Measurements from ENCODE around the gene UQCRC1. TPM values are rescaled to one million over a fixed set of nuclear protein-coding genes. Genes with fewer than 3 reads are reported as not detected.

The UQCRC1 gene
- total and polyA plus RNA-seq, 3 experiments from 2014 or later, result 172 to 245 (median 244) TPM

DNA sequence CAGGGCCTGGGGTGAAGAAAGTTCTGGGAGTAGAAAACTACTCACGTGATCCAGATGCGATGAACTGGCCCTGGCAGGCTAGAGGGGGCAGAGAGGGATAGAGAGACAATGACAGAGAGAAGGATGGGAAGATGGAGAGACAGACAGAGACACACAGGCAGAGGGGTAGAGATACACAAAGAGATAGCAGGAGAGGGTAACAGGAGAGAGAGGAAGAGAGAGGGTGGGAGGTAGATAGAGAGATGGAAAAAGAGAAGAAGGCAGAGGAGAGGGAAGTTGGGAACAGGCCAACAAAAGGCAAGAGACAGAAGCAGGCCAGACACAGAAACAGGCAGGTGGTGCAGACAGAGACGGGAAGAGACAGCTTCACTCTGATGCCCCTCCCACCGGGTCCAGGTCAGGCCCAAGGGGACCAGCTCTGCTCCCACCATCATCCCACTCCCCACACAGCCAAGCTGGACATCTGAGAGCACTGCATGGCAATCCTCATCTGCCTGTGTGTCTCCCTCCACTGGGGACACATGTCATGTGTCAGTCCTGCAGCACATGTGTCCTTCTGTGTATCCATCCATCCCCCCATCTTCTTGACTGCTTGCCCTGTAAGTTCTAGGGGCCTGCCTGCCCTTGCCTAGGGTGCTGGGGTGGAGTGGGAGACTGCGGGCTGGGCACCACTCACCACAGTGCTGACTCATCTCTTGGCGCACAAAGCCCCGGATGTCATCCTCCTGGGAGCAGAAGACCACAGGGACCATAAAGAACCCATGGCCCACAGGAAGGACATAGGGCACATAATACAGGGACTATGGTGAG, 43.6 kb downstream of the UQCRC1 start:
- H3K4me1 ChIP-seq (ENCODE audit: insufficient read depth, low read length), result no peaks in the 10 kb centered on the region
- H3K9me3 ChIP-seq (ENCODE audit: low read length), result no peaks in the 10 kb centered on the region
- no peak overlapping the region for H3K27ac ChIP-seq (ENCODE audit: low read depth, low read length)
- H3K4me3 ChIP-seq (ENCODE audit: low read length), result no peak overlapping the region
- Mint-ChIP-seq H3K27ac (peak overlapping the region in 2 of 8 donors; percentile 56 to 66), H3K4me1 (peaks cover 4 to 6% (median 5%) of the 10 kb centered on the region in 3 donors), H3K36me3 (no peaks in the 10 kb centered on the region), H3K4me3 (peak overlapping the region in 1 of 7 donors; percentile 7), H3K9me3 (no peaks in the 10 kb centered on the region), H3K27me3 (peaks cover 0 to 8% of the 10 kb centered on the region in 2 donors)
- DNase-seq, result no peak
- ChIA-PET POLR2A (no interaction called here), CTCF (interaction anchor here (2.1 kb wide), 1 partner anchor 165 kb away, joined by 7 read pairs; no protein-coding TSS in a partner anchor)
- no peaks in the 10 kb centered on the region for H3K27me3 ChIP-seq (ENCODE audit: insufficient read depth, low read length, poor library complexity, severe bottlenecking)
- no peaks in the 10 kb centered on the region for H3K36me3 ChIP-seq (ENCODE audit: insufficient read depth, low read length)

DNA sequence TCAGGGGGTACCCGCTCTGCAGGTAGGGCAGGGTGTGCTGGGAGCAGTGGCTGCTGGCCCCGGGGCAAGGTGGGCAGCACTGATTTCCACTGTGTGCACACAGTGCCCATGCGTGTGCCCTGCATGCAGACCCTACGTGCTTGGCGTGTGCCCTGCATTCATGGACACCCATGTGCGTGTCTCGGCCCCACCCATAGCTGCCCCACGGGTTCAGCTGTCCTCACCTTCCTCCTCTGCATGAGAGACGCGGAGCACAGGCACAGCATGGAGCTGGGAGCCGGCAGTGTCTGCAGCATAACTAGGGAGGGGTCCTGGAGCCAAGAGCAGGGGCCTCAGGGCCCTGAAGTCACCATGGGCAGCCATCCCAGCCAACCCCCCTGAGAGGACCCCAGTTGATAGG, 44.3 kb downstream of the UQCRC1 start:
- H3K36me3 ChIP-seq (ENCODE audit: insufficient read depth, low read length), result no peaks in the 10 kb centered on the region
- no peak overlapping the region for H3K27ac Mint-ChIP-seq
- CTCF ChIA-PET, result interaction anchor here (2.1 kb wide), 1 partner anchor 164 kb away, joined by 7 read pairs; no protein-coding TSS in a partner anchor
- H3K27me3 ChIP-seq (ENCODE audit: insufficient read depth, low read length, poor library complexity, severe bottlenecking), result no peaks in the 10 kb centered on the region
- no peak overlapping the region for H3K4me3 ChIP-seq (ENCODE audit: low read length)
- DNase-seq, result no peak
- no peaks in the 10 kb centered on the region for H3K4me1 ChIP-seq (ENCODE audit: insufficient read depth, low read length)
- H3K9me3 Mint-ChIP-seq, result no peaks in the 10 kb centered on the region
- H3K27ac ChIP-seq (ENCODE audit: low read depth, low read length), result no peak overlapping the region
- H3K9me3 ChIP-seq (ENCODE audit: low read length), result no peaks in the 10 kb centered on the region
- H3K36me3 Mint-ChIP-seq, result no peaks in the 10 kb centered on the region
- H3K27me3 Mint-ChIP-seq, result peaks cover 0 to 8% of the 10 kb centered on the region in 2 donors
- POLR2A ChIA-PET, result no interaction called here
- H3K4me3 Mint-ChIP-seq, result no peak overlapping the region
- peaks cover 4 to 6% (median 5%) of the 10 kb centered on the region in 3 donors for H3K4me1 Mint-ChIP-seq

DNA sequence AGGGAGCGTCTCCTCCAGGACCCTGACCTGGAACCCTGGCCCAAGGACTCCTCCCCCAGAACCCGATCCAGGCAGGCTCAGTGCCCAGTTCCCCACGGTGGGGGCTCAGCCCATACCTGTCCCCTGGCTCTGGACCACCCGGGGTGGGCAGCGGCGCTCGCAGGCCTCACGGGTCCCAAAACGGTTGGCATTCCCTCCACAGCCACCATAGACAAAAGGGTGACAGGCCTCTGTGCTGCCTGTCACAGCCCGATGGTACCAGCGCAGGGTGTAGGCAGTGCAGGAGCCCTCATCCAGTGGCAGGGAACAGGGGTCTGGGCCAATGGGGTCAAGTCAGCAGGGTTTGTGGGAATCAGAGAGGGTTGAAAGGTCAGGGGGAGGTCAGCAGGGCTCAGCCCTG, 44.8 kb downstream of the UQCRC1 start:
- DNase-seq, result no peak
- H3K4me1 Mint-ChIP-seq, result peaks cover 4 to 6% (median 5%) of the 10 kb centered on the region in 3 donors
- H3K36me3 ChIP-seq (ENCODE audit: insufficient read depth, low read length), result no peaks in the 10 kb centered on the region
- no peaks in the 10 kb centered on the region for H3K27me3 ChIP-seq (ENCODE audit: insufficient read depth, low read length, poor library complexity, severe bottlenecking)
- H3K4me1 ChIP-seq (ENCODE audit: insufficient read depth, low read length), result no peaks in the 10 kb centered on the region
- ChIA-PET POLR2A (no interaction called here), CTCF (interaction anchor here (2.1 kb wide), 1 partner anchor 164 kb away, joined by 7 read pairs; no protein-coding TSS in a partner anchor)
- no peak overlapping the region for H3K4me3 Mint-ChIP-seq
- no peaks in the 10 kb centered on the region for H3K9me3 ChIP-seq (ENCODE audit: low read length)
- H3K9me3 Mint-ChIP-seq, result no peaks in the 10 kb centered on the region
- no peak overlapping the region for H3K27ac ChIP-seq (ENCODE audit: low read depth, low read length)
- H3K27me3 Mint-ChIP-seq, result peaks cover 0 to 6% of the 10 kb centered on the region in 2 donors
- no peak overlapping the region for H3K27ac Mint-ChIP-seq
- H3K36me3 Mint-ChIP-seq, result no peaks in the 10 kb centered on the region
- H3K4me3 ChIP-seq (ENCODE audit: low read length), result no peak overlapping the region

- H3K4me3 Mint-ChIP-seq, result no peak overlapping the region
- H3K27me3 Mint-ChIP-seq, result peaks cover 0 to 6% of the 10 kb centered on the region in 2 donors
- no peaks in the 10 kb centered on the region for H3K9me3 ChIP-seq (ENCODE audit: low read length)
- H3K36me3 Mint-ChIP-seq, result no peaks in the 10 kb centered on the region
- H3K4me1 Mint-ChIP-seq, result peaks cover 4 to 6% (median 5%) of the 10 kb centered on the region in 3 donors
- peak in 3 of 5 donors; percentile 28 to 59 (median 45) for DNase-seq
- H3K36me3 ChIP-seq (ENCODE audit: insufficient read depth, low read length), result no peaks in the 10 kb centered on the region
- no peaks in the 10 kb centered on the region for H3K4me1 ChIP-seq (ENCODE audit: insufficient read depth, low read length)
- H3K9me3 Mint-ChIP-seq, result no peaks in the 10 kb centered on the region
- no peak overlapping the region for H3K4me3 ChIP-seq (ENCODE audit: low read length)
- ChIA-PET CTCF (interaction anchor here (2.1 kb wide), 1 partner anchor 163 kb away, joined by 7 read pairs; no protein-coding TSS in a partner anchor), POLR2A (no interaction called here)
- no peaks in the 10 kb centered on the region for H3K27me3 ChIP-seq (ENCODE audit: insufficient read depth, low read length, poor library complexity, severe bottlenecking)
- H3K27ac Mint-ChIP-seq, result no peak overlapping the region
- H3K27ac ChIP-seq (ENCODE audit: low read depth, low read length), result no peak overlapping the region
These were observed 45.4 kb downstream of the UQCRC1 start for GRCh38 chr3:48564022-48564421.

GRCh38 chr3:48563382-48563918, 46.0 kb downstream of the UQCRC1 start, which contains the start of gene UCN2:
UCN2 (minus strand) TSS chr3:48563781; CDS start chr3:48563124, 657 bp downstream.
- Mint-ChIP-seq H3K36me3 (no peaks in the 10 kb centered on the region), H3K27me3 (peaks cover 0 to 6% of the 10 kb centered on the region in 2 donors), H3K9me3 (no peaks in the 10 kb centered on the region), H3K27ac (peak within 1 kb of the TSS in 3 of 8 donors; percentile 34 to 47 (median 47)), H3K4me3 (no peak within 1 kb of the TSS), H3K4me1 (peaks cover 5 to 6% (median 6%) of the 10 kb centered on the region in 3 donors)
- Histone ChIP-seq H3K9me3 (ENCODE audit: low read length) (no peaks in the 10 kb centered on the region), H3K27ac (ENCODE audit: low read depth, low read length) (no peak within 1 kb of the TSS), H3K27me3 (ENCODE audit: insufficient read depth, low read length, poor library complexity, severe bottlenecking) (no peaks in the 10 kb centered on the region), H3K4me3 (ENCODE audit: low read length) (no peak within 1 kb of the TSS), H3K4me1 (ENCODE audit: insufficient read depth, low read length) (no peaks in the 10 kb centered on the region), H3K36me3 (ENCODE audit: insufficient read depth, low read length) (no peaks in the 10 kb centered on the region)
- CTCF ChIA-PET, result interaction anchor here (2.1 kb wide), 1 partner anchor 163 kb away, joined by 7 read pairs; no protein-coding TSS in a partner anchor
- DNase-seq, result no peak
- POLR2A ChIA-PET, result no interaction called here

DNA sequence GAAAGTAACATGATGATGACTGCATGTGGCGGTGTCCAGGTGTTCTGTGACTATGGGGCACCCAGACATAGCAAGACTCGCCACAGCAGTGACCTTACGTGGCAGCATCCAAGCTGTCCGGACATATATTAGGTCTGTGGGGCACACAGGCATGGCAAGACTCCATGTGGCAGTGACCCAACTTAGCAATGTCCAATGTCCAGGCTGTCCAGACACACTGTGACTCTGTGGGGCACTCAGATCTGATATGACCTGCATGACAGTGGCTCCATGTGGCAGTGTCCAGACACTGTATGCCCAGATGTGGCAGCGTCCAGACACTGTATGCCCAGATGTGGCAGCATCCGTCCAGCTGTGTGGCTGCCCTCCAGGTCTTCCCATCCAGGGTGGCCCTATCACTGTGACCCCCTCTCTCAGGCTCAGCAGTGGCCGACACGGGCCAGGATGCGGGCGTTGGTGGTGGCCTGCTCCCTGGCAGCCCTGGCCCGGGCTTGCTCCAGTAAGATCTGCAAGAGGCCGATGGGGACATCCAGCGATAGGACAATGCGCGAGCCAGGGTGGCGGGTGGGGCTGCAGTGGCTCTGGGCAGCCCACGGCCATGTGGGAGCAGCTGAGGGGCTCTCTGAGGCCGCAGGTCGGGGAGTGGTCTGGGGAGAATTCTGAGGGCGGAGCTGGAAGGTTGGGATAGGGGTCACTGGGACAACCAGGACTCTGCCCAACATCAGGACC, 46.9 kb downstream of the UQCRC1 start:
- Mint-ChIP-seq H3K4me3 (no peak overlapping the region), H3K9me3 (no peaks in the 10 kb centered on the region), H3K4me1 (peaks cover 10 to 11% (median 10%) of the 10 kb centered on the region in 3 donors), H3K27ac (peak overlapping the region in 1 of 8 donors; percentile 29), H3K36me3 (no peaks in the 10 kb centered on the region), H3K27me3 (peaks cover 0 to 4% of the 10 kb centered on the region in 2 donors)
- no peaks in the 10 kb centered on the region for H3K9me3 ChIP-seq (ENCODE audit: low read length)
- H3K4me1 ChIP-seq (ENCODE audit: insufficient read depth, low read length), result no peaks in the 10 kb centered on the region
- DNase-seq, result no peak
- POLR2A ChIA-PET, result no interaction called here
- no peaks in the 10 kb centered on the region for H3K36me3 ChIP-seq (ENCODE audit: insufficient read depth, low read length)
- no peak overlapping the region for H3K4me3 ChIP-seq (ENCODE audit: low read length)
- CTCF ChIA-PET, result interaction anchor here (1.5 to 2.3 kb wide), 2 partner anchors 13 to 162 kb away, joined by 3 to 5 read pairs; no protein-coding TSS in a partner anchor
- H3K27me3 ChIP-seq (ENCODE audit: insufficient read depth, low read length, poor library complexity, severe bottlenecking), result no peaks in the 10 kb centered on the region
- no peak overlapping the region for H3K27ac ChIP-seq (ENCODE audit: low read depth, low read length)

DNA sequence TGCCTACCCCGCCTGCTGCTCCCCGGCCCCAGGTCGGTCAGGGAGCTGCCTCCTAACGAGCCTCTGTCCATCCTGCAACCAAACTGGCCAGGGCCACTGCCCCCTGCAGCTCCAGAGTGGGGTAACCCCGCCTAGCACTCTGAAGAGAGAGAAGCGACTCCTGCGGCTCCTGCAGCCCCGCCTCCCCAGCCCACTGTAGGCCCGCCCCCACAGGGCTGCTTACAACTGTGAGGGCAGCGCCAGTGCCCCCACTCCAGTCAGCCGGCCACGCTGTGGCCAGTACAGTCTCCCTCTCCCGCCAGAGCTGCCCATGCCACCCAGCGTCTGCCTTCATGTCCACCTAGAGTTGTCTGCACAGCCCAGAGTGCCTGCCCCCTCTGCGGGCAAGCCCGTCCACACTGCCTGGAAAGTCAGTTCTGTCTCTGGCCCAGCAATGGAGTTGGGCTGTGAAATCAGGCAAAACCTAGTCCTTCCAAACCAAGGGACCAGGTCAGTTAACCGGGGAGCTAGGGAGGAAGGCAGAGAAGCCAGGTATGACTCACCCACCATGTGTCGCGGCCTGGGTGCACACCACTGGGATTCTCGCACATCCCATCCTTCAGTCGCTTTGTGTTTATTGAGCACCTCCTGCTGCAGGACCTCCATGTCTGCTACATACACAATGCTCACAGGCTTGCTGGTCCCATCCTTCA, 48.3 kb downstream of the UQCRC1 start:
- H3K4me1 ChIP-seq (ENCODE audit: insufficient read depth, low read length), result peaks cover 3% of the 10 kb centered on the region
- H3K36me3 Mint-ChIP-seq, result no peaks in the 10 kb centered on the region
- ChIA-PET POLR2A (no interaction called here), CTCF (interaction anchor here (1.5 to 2.3 kb wide), 2 partner anchors 12 to 161 kb away, joined by 3 to 5 read pairs; no protein-coding TSS in a partner anchor)
- no peak overlapping the region for H3K27ac Mint-ChIP-seq
- H3K36me3 ChIP-seq (ENCODE audit: insufficient read depth, low read length), result no peaks in the 10 kb centered on the region
- H3K27me3 ChIP-seq (ENCODE audit: insufficient read depth, low read length, poor library complexity, severe bottlenecking), result no peaks in the 10 kb centered on the region
- no peaks in the 10 kb centered on the region for H3K9me3 Mint-ChIP-seq
- no peaks in the 10 kb centered on the region for H3K9me3 ChIP-seq (ENCODE audit: low read length)
- H3K27me3 Mint-ChIP-seq, result peaks cover 0 to 1% of the 10 kb centered on the region in 2 donors
- no peak for DNase-seq
- H3K4me3 ChIP-seq (ENCODE audit: low read length), result no peak overlapping the region
- peaks cover 11 to 19% (median 13%) of the 10 kb centered on the region in 3 donors for H3K4me1 Mint-ChIP-seq
- H3K27ac ChIP-seq (ENCODE audit: low read depth, low read length), result no peak overlapping the region
- no peak overlapping the region for H3K4me3 Mint-ChIP-seq

Measured in CD8-positive, alpha-beta memory T cell (primary cell).